Panc1 (cell line): ENCODE results near the gene MSI2.

Experiments used
- CTCF ChIP-seq: fragments of 450-650 bp; IDR thresholded peaks from 2 replicates; pipeline ENCODE4 v1.5.1; 2017; ENCODE audit warnings: mild to moderate bottlenecking
- POLR2AphosphoS5 ChIP-seq: IDR thresholded peaks from 2 replicates; pipeline ENCODE4 v1.6.1; 2012; ENCODE audit warnings: mild to moderate bottlenecking, low read depth, low read length, moderate library complexity
- REST ChIP-seq, 2 experiments: IDR thresholded peaks; 2 replicates each; pipeline ENCODE4 v1.6.1; 2011 to 2012; ENCODE audit warnings: low read depth in 2 of 2, control low read depth in 1 of 2, low read length in 1 of 2, mild to moderate bottlenecking in 1 of 2, moderate library complexity in 1 of 2; ENCODE audit not compliant: insufficient read depth in 1 of 2
- SIN3A ChIP-seq: IDR thresholded peaks from 2 replicates; pipeline ENCODE4 v1.6.1; 2012; ENCODE audit warnings: low read depth, mild to moderate bottlenecking, low read length, moderate library complexity, borderline replicate concordance; ENCODE audit not compliant: insufficient read depth
- TCF7L2 ChIP-seq: IDR thresholded peaks from 2 replicates; pipeline ENCODE4 v1.6.1; 2011; ENCODE audit warnings: mild to moderate bottlenecking, low read depth, low read length, inconsistent platforms

- TF ChIP-seq CTCF (no peak), SIN3A (no peak), POLR2AphosphoS5 (no peak), TCF7L2 (no peak), REST (IDR thresholded peaks at IDR 0.05; ENCODE audit: insufficient read depth in 1 of 2, low read depth in 2 of 2, low read length in 1 of 2) (no peak)
These were observed 369.6 kb downstream of the MSI2 start for GRCh38 chr17:57625957-57626356.
